ENCODE results near the gene PCDH8. TPM values are rescaled to one million over a fixed set of nuclear protein-coding genes. Genes with fewer than 3 reads are reported as not detected.

PCDH8 gene
- total and polyA plus RNA-seq, 2 experiments from 2014 or later: 0.36 to 1.7 TPM

DNA sequence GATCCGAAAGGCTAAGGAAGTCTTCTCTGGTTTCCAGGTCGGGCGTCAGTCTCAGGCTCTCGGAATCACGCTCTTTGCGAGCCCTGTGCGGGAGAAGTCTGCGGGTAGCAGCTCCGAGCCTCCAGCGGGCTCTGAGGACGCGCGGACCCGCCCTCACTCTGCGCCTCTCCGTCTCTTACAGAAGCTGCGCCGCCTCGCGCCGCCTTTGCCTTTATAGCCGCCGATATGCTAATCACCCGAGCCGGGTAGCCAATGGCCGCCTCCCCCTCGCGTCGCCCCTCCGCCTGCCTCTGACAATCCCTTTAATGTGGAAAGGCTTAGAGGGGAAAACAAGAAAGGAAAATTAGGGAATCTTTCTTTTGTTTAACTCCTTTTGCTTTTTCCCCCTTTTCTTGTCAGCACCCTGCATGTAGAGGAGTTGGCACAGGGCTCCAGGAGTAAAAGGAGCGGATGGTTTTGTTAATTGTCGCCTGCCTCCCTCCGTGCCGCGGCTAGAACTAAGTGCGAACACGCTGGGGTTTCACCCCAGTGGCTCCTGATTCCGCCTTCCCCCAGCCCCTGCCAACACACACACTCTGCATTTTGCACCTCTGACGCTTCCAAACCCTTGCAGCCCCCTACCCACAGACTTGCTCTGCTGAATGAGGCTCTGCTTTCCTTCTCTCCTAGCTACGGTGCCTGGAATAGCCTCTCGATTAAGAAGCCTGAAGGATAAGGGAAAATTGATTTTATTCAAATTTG is at the start of gene PCDH8 (continued):
- TF ChIP-seq, protein P1, sequence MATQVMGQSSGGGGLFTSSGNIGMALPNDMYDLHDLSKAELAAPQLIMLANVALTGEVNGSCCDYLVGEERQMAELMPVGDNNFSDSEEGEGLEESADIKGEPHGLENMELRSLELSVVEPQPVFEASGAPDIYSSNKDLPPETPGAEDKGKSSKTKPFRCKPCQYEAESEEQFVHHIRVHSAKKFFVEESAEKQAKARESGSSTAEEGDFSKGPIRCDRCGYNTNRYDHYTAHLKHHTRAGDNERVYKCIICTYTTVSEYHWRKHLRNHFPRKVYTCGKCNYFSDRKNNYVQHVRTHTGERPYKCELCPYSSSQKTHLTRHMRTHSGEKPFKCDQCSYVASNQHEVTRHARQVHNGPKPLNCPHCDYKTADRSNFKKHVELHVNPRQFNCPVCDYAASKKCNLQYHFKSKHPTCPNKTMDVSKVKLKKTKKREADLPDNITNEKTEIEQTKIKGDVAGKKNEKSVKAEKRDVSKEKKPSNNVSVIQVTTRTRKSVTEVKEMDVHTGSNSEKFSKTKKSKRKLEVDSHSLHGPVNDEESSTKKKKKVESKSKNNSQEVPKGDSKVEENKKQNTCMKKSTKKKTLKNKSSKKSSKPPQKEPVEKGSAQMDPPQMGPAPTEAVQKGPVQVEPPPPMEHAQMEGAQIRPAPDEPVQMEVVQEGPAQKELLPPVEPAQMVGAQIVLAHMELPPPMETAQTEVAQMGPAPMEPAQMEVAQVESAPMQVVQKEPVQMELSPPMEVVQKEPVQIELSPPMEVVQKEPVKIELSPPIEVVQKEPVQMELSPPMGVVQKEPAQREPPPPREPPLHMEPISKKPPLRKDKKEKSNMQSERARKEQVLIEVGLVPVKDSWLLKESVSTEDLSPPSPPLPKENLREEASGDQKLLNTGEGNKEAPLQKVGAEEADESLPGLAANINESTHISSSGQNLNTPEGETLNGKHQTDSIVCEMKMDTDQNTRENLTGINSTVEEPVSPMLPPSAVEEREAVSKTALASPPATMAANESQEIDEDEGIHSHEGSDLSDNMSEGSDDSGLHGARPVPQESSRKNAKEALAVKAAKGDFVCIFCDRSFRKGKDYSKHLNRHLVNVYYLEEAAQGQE (IDR thresholded peaks at IDR 0.05; ENCODE audit: unreplicated experiment): no peak

DNA sequence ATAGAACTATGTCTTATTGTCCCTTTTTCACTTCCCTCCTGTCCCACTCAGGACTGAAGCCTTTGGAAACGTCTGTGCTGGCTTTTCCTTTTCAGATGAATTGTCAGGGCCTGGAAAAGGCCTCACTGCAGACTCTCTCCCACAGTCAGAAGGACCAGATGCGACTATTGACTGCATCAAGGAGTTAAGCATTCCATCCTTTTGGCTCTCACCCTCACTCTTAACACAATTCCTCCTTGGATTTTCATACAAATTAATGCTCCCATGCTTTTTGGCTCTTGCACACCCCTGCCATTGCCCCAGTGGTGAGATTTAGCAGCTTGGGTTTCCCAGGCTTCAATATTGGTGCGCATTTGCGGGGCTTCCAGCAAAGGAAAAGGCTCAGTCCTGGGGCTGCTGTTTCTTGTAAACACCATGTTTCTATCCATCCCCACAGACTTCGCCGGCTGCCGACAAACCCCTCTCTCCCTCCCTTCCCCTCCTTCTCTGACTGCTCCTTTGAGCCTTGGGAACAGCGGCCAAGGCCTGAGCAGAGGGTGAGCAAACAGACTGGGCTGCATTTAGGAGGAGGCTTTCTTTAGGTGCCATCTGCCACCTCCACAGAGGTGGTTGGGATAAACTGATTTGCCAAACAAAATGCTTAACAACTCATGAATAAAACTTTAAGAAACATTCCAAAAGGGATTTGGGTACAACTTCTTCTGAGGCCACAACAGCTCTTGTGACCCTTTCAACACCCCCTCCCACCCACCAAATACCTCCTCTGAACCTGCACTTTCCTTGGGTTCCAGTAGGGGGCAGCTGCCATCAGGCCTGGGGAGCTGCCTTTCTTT is 48.6 kb upstream of the PCDH8 start:
- Histone ChIP-seq H3K27me3 (ENCODE audit: insufficient read depth) (no peaks in the 10 kb centered on the region), H4K20me1 (replicated peaks; ENCODE audit: insufficient read depth) (no peaks in the 10 kb centered on the region), H3K79me2 (replicated peaks; ENCODE audit: insufficient read depth) (no peaks in the 10 kb centered on the region), H3K4me1 (ENCODE audit: insufficient read depth) (peaks cover 47% of the 10 kb centered on the region; the same call in 1 of the 2 replicates), H3F3A (replicated peaks; ENCODE audit: low read depth) (no peaks in the 10 kb centered on the region; the same call in 1 of the 2 replicates), H3K4me2 (peak overlapping the region; percentile 46; the same call in 1 of the 2 replicates), H3K27ac (ENCODE audit: low read depth) (no peak overlapping the region), H3K36me3 (ENCODE audit: insufficient read depth) (no peaks in the 10 kb centered on the region), H3K9me2 (ENCODE audit: insufficient read depth) (no peaks in the 10 kb centered on the region), H3K4me3 (no peak overlapping the region), H2AFZ (peak overlapping the region; percentile 26; the same call in 1 of the 2 replicates)
- Mint-ChIP-seq H3K4me3 (no peak overlapping the region), H3K27me3 (ENCODE audit: insufficient read depth, low read depth, poor library complexity) (peaks cover 7% of the 10 kb centered on the region), H3K27ac (peak overlapping the region; percentile 74), H3K36me3 (ENCODE audit: low read depth) (no peaks in the 10 kb centered on the region), H3K9me3 (no peaks in the 10 kb centered on the region), H3K4me1 (peaks cover 44% of the 10 kb centered on the region)
- DNase-seq (ENCODE audit: low spot score) (peak; percentile 83), ATAC-seq (peak; percentile 90)
- TF ChIP-seq EZH2phosphoT487 (IDR thresholded peaks at IDR 0.05; ENCODE audit: unreplicated experiment): no peak
- TF ChIP-seq, protein P2, sequence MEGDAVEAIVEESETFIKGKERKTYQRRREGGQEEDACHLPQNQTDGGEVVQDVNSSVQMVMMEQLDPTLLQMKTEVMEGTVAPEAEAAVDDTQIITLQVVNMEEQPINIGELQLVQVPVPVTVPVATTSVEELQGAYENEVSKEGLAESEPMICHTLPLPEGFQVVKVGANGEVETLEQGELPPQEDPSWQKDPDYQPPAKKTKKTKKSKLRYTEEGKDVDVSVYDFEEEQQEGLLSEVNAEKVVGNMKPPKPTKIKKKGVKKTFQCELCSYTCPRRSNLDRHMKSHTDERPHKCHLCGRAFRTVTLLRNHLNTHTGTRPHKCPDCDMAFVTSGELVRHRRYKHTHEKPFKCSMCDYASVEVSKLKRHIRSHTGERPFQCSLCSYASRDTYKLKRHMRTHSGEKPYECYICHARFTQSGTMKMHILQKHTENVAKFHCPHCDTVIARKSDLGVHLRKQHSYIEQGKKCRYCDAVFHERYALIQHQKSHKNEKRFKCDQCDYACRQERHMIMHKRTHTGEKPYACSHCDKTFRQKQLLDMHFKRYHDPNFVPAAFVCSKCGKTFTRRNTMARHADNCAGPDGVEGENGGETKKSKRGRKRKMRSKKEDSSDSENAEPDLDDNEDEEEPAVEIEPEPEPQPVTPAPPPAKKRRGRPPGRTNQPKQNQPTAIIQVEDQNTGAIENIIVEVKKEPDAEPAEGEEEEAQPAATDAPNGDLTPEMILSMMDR (conservative IDR thresholded peaks at IDR 0.05; ENCODE audit: low read depth in 2 of 2): peak; percentile 82 to 88

DNA sequence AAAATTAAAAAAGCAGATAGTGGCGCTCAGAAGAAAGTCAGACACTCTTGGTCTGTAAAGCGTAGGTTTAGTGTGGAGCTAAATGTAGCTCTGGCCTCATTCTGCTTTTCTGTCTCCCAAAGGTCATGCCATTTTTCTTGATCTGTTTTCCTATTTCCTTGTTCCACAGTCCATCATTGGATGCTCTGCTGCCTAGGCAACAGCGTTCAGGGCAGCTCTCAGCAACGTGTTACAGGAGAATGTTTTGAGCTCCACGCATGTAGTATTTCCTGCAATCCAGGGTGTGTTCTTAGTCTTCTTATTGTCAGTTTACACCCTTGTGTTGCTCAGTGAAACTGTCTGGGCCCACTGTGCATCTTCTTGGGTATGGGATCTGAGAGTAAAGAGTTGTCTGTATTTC is 46.0 kb upstream of the PCDH8 start:
- no peak overlapping the region for H3K27ac ChIP-seq (ENCODE audit: low read depth)
- DNase-seq (ENCODE audit: low spot score) (no peak), ATAC-seq (no peak)
- no peaks in the 10 kb centered on the region for H4K20me1 ChIP-seq (replicated peaks; ENCODE audit: insufficient read depth)
- H3K4me2 ChIP-seq: no peak overlapping the region
- Mint-ChIP-seq H3K4me3 (no peak overlapping the region), H3K27ac (no peak overlapping the region), H3K27me3 (ENCODE audit: insufficient read depth, low read depth, poor library complexity) (peaks cover 3% of the 10 kb centered on the region), H3K9me3 (no peaks in the 10 kb centered on the region), H3K36me3 (ENCODE audit: low read depth) (no peaks in the 10 kb centered on the region), H3K4me1 (peaks cover 41% of the 10 kb centered on the region)
- no peaks in the 10 kb centered on the region for H3F3A ChIP-seq (replicated peaks; ENCODE audit: low read depth)
- H3K79me2 ChIP-seq (replicated peaks; ENCODE audit: insufficient read depth): no peaks in the 10 kb centered on the region
- no peaks in the 10 kb centered on the region for H3K27me3 ChIP-seq (ENCODE audit: insufficient read depth)
- no peak overlapping the region for H3K4me3 ChIP-seq
- H3K9me2 ChIP-seq (ENCODE audit: insufficient read depth): no peaks in the 10 kb centered on the region; the same call in none of the 2 replicates
- H3K4me1 ChIP-seq (ENCODE audit: insufficient read depth): peaks cover 36% of the 10 kb centered on the region
- H3K36me3 ChIP-seq (ENCODE audit: insufficient read depth): no peaks in the 10 kb centered on the region
- no peak overlapping the region for H2AFZ ChIP-seq
- TF ChIP-seq CREB1 (CRISPR knock-in tag; IDR thresholded peaks at IDR 0.05; ENCODE audit: low read depth) (no peak), EZH2phosphoT487 (IDR thresholded peaks at IDR 0.05; ENCODE audit: unreplicated experiment) (no peak)
- TF ChIP-seq, protein P3, sequence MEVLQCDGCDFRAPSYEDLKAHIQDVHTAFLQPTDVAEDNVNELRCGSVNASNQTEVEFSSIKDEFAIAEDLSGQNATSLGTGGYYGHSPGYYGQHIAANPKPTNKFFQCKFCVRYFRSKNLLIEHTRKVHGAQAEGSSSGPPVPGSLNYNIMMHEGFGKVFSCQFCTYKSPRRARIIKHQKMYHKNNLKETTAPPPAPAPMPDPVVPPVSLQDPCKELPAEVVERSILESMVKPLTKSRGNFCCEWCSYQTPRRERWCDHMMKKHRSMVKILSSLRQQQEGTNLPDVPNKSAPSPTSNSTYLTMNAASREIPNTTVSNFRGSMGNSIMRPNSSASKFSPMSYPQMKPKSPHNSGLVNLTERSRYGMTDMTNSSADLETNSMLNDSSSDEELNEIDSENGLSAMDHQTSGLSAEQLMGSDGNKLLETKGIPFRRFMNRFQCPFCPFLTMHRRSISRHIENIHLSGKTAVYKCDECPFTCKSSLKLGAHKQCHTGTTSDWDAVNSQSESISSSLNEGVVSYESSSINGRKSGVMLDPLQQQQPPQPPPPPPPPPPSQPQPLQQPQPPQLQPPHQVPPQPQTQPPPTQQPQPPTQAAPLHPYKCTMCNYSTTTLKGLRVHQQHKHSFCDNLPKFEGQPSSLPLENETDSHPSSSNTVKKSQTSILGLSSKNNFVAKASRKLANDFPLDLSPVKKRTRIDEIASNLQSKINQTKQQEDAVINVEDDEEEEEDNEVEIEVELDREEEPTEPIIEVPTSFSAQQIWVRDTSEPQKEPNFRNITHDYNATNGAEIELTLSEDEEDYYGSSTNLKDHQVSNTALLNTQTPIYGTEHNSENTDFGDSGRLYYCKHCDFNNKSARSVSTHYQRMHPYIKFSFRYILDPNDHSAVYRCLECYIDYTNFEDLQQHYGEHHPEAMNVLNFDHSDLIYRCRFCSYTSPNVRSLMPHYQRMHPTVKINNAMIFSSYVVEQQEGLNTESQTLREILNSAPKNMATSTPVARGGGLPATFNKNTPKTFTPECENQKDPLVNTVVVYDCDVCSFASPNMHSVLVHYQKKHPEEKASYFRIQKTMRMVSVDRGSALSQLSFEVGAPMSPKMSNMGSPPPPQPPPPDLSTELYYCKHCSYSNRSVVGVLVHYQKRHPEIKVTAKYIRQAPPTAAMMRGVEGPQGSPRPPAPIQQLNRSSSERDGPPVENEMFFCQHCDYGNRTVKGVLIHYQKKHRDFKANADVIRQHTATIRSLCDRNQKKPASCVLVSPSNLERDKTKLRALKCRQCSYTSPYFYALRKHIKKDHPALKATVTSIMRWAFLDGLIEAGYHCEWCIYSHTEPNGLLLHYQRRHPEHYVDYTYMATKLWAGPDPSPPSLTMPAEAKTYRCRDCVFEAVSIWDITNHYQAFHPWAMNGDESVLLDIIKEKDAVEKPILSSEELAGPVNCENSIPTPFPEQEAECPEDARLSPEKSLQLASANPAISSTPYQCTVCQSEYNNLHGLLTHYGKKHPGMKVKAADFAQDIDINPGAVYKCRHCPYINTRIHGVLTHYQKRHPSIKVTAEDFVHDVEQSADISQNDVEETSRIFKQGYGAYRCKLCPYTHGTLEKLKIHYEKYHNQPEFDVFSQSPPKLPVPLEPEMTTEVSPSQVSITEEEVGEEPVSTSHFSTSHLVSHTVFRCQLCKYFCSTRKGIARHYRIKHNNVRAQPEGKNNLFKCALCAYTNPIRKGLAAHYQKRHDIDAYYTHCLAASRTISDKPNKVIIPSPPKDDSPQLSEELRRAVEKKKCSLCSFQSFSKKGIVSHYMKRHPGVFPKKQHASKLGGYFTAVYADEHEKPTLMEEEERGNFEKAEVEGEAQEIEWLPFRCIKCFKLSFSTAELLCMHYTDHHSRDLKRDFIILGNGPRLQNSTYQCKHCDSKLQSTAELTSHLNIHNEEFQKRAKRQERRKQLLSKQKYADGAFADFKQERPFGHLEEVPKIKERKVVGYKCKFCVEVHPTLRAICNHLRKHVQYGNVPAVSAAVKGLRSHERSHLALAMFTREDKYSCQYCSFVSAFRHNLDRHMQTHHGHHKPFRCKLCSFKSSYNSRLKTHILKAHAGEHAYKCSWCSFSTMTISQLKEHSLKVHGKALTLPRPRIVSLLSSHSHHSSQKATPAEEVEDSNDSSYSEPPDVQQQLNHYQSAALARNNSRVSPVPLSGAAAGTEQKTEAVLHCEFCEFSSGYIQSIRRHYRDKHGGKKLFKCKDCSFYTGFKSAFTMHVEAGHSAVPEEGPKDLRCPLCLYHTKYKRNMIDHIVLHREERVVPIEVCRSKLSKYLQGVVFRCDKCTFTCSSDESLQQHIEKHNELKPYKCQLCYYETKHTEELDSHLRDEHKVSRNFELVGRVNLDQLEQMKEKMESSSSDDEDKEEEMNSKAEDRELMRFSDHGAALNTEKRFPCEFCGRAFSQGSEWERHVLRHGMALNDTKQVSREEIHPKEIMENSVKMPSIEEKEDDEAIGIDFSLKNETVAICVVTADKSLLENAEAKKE (CRISPR knock-in tag; IDR thresholded peaks at IDR 0.05): no peak
